ENCODE measurements around the gene TMPRSS11E.

- no peak for TF ChIP-seq MAX (IDR thresholded peaks at IDR 0.05; ENCODE audit: low read depth, low read length)
- no peak for TF ChIP-seq EZH2 (IDR thresholded peaks at IDR 0.05; ENCODE audit: borderline replicate concordance, control insufficient read depth, low read depth, low read length)
- no peak for TF ChIP-seq CTCF (IDR thresholded peaks at IDR 0.05 in 2 of 3, conservative IDR thresholded peaks at IDR 0.05 in 1 of 3; ENCODE audit: control insufficient read depth in 2 of 3, extremely low read depth in 1 of 3, insufficient read depth in 1 of 3, low read depth in 3 of 3, low read length in 3 of 3)
- no peak for TF ChIP-seq SPI1 (IDR thresholded peaks at IDR 0.05; ENCODE audit: borderline replicate concordance, insufficient read depth, low read depth, low read length)
- TF ChIP-seq TAF1 (IDR thresholded peaks at IDR 0.05; ENCODE audit: borderline replicate concordance, low read depth, low read length): no peak
- TF ChIP-seq POLR2AphosphoS5 (IDR thresholded peaks at IDR 0.05; ENCODE audit: low read length): no peak
- TF ChIP-seq JUND (IDR thresholded peaks at IDR 0.05; ENCODE audit: low read depth, low read length): no peak
- TF ChIP-seq STAT1 (conservative IDR thresholded peaks at IDR 0.05): no peak
- no peak for TF ChIP-seq GABPA (IDR thresholded peaks at IDR 0.05; ENCODE audit: low read depth)
- no peak for TF ChIP-seq NRF1 (conservative IDR thresholded peaks at IDR 0.05; ENCODE audit: low read depth, low read length)
- TF ChIP-seq EP300 (IDR thresholded peaks at IDR 0.05; ENCODE audit: borderline replicate concordance in 1 of 2, control insufficient read depth in 1 of 2, low read depth in 2 of 2, low read length in 2 of 2): no peak
- no peak for TF ChIP-seq REST (IDR thresholded peaks at IDR 0.05; ENCODE audit: low read depth, low read length)
Measured at GRCh38 chr4:68462691-68463090, 15.4 kb downstream of the TMPRSS11E start.
